GM21447 (cell line): ENCODE measurements around the gene FER1L5.

Source experiments
- ATAC-seq: cut with Tn5 transposase; IDR thresholded peaks from one replicate; pipeline ENCODE4 v1.9.1; 2021; ENCODE audit not compliant: unreplicated experiment

Gene FER1L5

GRCh38 chr2:96739076-96739632 lies 96.6 kb downstream of the FER1L5 start:
- ATAC-seq, result no peak

- ATAC-seq, result peak; percentile 99
Measured at GRCh38 chr2:96739633-96740428, 97.3 kb downstream of the FER1L5 start, which contains the start of gene LMAN2L. TSS of gene LMAN2L (minus strand) at chr2:96740064. CDS start at chr2:96740040, 24 bp downstream.

- no peak for ATAC-seq
Measured at GRCh38 chr2:96747061-96747617, 104.6 kb downstream of the FER1L5 start.

- ATAC-seq, result no peak
Measured at GRCh38 chr2:96751800-96752199, 109.2 kb downstream of the FER1L5 start.

- no peak for ATAC-seq
Measured at GRCh38 chr2:96753661-96754282, 111.2 kb downstream of the FER1L5 start.

- no peak for ATAC-seq
Measured at GRCh38 chr2:96754317-96754716, 111.8 kb downstream of the FER1L5 start.
